Thymus (tissue), 11 donors: ENCODE measurements around the gene ADPRHL1. TPM values are rescaled to one million over a fixed set of nuclear protein-coding genes. Genes with fewer than 3 reads are reported as not detected.
A peak's percentile ranks its signal among the peaks of the same experiment; 100 is the strongest.

ENCODE experiments used
- DNase-seq, 9 donors: peaks; one replicate each; pipeline ENCODE4 v3.0.0-alpha.2; 2013; ENCODE audit warnings: low spot score in 9 of 9, low read depth in 6 of 9, missing footprints in 1 of 9
- H3K27ac ChIP-seq, 2 donors: one replicate each; pipeline ENCODE4 v1.5.1; 2013; ENCODE audit warnings: control low read depth in 1 of 2, low read depth in 1 of 2, low read length in 1 of 2, mild to moderate bottlenecking in 1 of 2, moderate library complexity in 1 of 2
- H3K27me3 ChIP-seq, 2 donors: one replicate each; pipeline ENCODE4 v1.5.1; 2013; ENCODE audit warnings: low read length in 1 of 2; ENCODE audit not compliant: control insufficient read depth in 2 of 2, insufficient read depth in 1 of 2
- H3K36me3 ChIP-seq, 2 donors: one replicate each; pipeline ENCODE4 v1.5.1; 2013; ENCODE audit warnings: low read length in 1 of 2, mild to moderate bottlenecking in 1 of 2, moderate library complexity in 1 of 2; ENCODE audit not compliant: control insufficient read depth in 2 of 2, insufficient read depth in 2 of 2
- H3K4me1 ChIP-seq, 2 donors: one replicate each; pipeline ENCODE4 v1.5.1; 2013; ENCODE audit warnings: low read length in 2 of 2; ENCODE audit not compliant: control insufficient read depth in 2 of 2, insufficient read depth in 2 of 2
- H3K4me3 ChIP-seq, 2 donors: one replicate each; pipeline ENCODE4 v1.5.1; 2013; ENCODE audit warnings: low read length in 2 of 2, control low read depth in 1 of 2, mild to moderate bottlenecking in 1 of 2
- H3K9me3 ChIP-seq, 2 donors: one replicate each; pipeline ENCODE4 v1.5.1; 2013; ENCODE audit warnings: low read length in 1 of 2, mild to moderate bottlenecking in 1 of 2; ENCODE audit not compliant: control insufficient read depth in 2 of 2, insufficient read depth in 1 of 2
- WGBS: extraction: QIAGEN DNeasy Blood & Tissue Kit; methylation state at CpG from one replicate; pipeline ENCODE4 v1.1.7; 2013; 5-methylcytosine and 5-hydroxymethylcytosine counted together
- polyA plus RNA-seq: library from polyadenylated mRNA; stranded (reverse); fragments of 200-250 nt; gene quantifications from one replicate; pipeline ENCODE4 v1.2.3, GENCODE V29; 2013
- total RNA-seq: library from RNA; stranded (reverse); fragments of 120-200 nt; gene quantifications from one replicate; pipeline ENCODE4 v1.2.4, GENCODE V29; 2013
- donor health status: healthy.

Gene ADPRHL1
- total and polyA plus RNA-seq, 2 donors: 1.2 to 1.6 TPM

DNA sequence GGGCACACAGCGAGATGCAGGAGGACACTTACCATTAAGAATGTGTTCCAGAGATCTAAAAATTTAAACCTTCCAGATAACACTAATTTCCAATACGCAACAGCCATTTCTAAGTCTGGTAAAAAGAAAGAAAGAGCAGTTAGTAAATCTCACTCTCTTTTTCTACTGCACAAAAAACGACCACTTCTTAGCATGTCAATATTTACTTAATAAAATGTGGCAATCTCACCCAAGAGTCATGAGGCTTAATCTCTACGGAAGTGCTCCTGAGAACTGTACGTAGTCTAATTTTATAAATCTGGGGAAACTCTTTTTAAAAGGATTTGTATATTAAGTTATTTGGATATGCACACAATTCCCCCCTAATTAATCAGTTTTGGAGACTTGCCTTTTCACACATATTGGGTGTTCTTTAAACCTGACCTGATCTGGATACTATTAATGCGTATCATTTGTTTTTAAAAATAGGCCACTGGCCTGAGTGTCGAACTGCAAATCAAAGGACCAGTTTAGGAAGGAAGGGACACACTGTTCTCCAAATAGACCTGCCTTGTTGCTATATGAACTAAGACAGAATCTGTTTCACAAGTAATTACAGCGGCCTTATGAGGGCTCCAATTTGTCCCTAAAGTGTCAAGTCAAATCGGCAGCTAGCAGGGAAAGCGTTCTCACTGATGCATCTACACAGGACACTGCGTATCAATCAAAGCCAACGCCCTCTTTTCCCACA lies 7.9 kb upstream of the ADPRHL1 start:
- no peak for DNase-seq
- Histone ChIP-seq H3K4me3 (no peak overlapping the region), H3K36me3 (peaks cover 42 to 48% of the 10 kb centered on the region in 2 donors), H3K9me3 (no peaks in the 10 kb centered on the region), H3K27ac (no peak overlapping the region), H3K4me1 (peaks cover 10 to 14% of the 10 kb centered on the region in 2 donors), H3K27me3 (no peaks in the 10 kb centered on the region)
- 98% methylated on average over 12 of the region's 12 CpGs for WGBS

DNA sequence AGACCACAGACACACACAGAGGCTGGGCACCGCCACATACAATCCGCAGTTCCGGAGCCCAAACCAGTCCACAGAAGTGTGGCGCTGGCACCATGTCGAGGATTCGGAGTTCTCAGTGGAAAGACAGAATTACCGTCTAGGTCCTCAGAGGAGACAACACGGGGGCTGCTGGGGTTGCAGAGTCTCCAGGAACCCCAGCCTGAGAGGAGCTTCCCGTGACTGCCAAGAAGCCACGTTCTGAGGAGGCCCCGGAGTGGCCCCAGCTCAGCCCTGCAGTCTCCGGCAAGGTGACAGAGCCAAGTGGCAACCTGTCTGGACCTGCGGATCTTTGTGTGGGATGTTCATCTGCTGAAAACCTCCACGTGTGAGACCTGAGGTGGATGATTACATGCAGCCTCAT lies 7.3 kb upstream of the ADPRHL1 start:
- Histone ChIP-seq H3K36me3 (peaks cover 46 to 49% of the 10 kb centered on the region in 2 donors), H3K27ac (no peak overlapping the region), H3K4me1 (peaks cover 10% of the 10 kb centered on the region in 2 donors), H3K4me3 (no peak overlapping the region), H3K9me3 (no peaks in the 10 kb centered on the region), H3K27me3 (no peaks in the 10 kb centered on the region)
- WGBS: 96% methylated on average over 14 of the region's 14 CpGs
- no peak for DNase-seq

- no peak overlapping the region for H3K4me3 ChIP-seq
- no peaks in the 10 kb centered on the region for H3K27me3 ChIP-seq
- no peak for DNase-seq
- peaks cover 51 to 54% of the 10 kb centered on the region in 2 donors for H3K36me3 ChIP-seq
- H3K4me1 ChIP-seq: peaks cover 5 to 6% of the 10 kb centered on the region in 2 donors
- 97% methylated on average over 14 of the region's 14 CpGs for WGBS
- H3K9me3 ChIP-seq: no peaks in the 10 kb centered on the region
- no peak overlapping the region for H3K27ac ChIP-seq
Measured at GRCh38 chr13:113460064-113460555, 6.8 kb upstream of the ADPRHL1 start.

GRCh38 chr13:113458253-113459065 lies 5.2 kb upstream of the ADPRHL1 start:
- DNase-seq: peak in 3 of 9 donors; percentile 50 to 59 (median 53)
- H3K27ac ChIP-seq: no peak overlapping the region
- H3K4me3 ChIP-seq: no peak overlapping the region
- no peaks in the 10 kb centered on the region for H3K4me1 ChIP-seq
- WGBS: 91% methylated on average over 23 of the region's 23 CpGs
- no peaks in the 10 kb centered on the region for H3K27me3 ChIP-seq
- H3K36me3 ChIP-seq: peaks cover 60 to 66% of the 10 kb centered on the region in 2 donors
- H3K9me3 ChIP-seq: no peaks in the 10 kb centered on the region

DNA sequence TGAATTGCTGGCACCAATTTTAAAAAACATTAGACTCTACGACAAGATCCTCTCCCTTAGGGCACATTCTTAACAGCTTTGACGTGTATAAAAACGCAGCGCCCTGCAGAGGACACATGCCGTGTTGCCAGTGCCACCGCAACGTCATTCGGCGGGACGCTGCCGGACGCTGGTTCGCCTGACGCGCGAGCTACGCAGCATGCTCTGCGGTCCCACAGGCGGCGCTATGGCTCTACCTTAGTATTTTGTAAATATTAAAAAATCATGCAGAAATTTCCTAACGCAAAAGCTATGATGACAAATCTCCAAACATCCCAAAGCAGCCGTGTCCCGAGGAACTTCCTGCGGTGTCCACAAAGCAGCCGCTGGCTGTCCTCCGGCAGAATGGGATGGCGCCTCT lies 4.2 kb upstream of the ADPRHL1 start:
- Histone ChIP-seq H3K36me3 (peaks cover 64 to 67% of the 10 kb centered on the region in 2 donors), H3K4me3 (no peak overlapping the region), H3K9me3 (no peaks in the 10 kb centered on the region), H3K27me3 (no peaks in the 10 kb centered on the region), H3K4me1 (no peaks in the 10 kb centered on the region), H3K27ac (no peak overlapping the region)
- 96% methylated on average over 27 of the region's 27 CpGs for WGBS
- DNase-seq: no peak

DNA sequence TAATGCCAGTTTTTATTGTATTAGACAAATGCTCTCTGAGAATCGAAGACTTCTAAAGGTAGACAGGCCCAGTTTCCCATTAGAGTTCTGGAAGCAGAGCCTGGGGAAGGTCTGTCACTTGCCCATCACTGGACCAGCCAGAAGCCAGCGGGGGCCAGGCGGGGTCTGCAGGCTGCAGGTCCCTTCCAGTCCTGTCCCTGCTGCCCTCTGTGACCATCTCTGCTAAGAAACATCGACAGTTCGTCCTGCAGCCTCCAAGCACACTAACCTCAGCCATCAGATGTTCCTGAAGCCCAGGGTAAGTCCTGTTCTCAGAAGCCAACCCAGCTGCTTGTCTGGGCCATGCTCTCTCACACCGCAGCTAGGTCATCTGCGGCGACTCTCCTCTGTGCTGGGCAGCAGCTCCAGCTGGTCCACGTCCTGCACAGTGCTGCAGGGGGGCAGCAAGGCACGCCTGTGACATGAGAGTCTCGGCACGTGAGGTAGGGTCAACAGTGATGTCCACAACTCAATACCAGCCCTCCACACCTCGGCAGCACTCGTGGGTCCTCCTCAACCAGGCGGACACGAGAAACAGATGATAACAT lies 2.9 kb upstream of the ADPRHL1 start:
- no peaks in the 10 kb centered on the region for H3K27me3 ChIP-seq
- DNase-seq: no peak
- peaks cover 64 to 67% of the 10 kb centered on the region in 2 donors for H3K36me3 ChIP-seq
- H3K4me3 ChIP-seq: no peak overlapping the region
- H3K4me1 ChIP-seq: no peaks in the 10 kb centered on the region
- 99% methylated on average over 16 of the region's 16 CpGs for WGBS
- no peaks in the 10 kb centered on the region for H3K9me3 ChIP-seq
- no peak overlapping the region for H3K27ac ChIP-seq

DNA sequence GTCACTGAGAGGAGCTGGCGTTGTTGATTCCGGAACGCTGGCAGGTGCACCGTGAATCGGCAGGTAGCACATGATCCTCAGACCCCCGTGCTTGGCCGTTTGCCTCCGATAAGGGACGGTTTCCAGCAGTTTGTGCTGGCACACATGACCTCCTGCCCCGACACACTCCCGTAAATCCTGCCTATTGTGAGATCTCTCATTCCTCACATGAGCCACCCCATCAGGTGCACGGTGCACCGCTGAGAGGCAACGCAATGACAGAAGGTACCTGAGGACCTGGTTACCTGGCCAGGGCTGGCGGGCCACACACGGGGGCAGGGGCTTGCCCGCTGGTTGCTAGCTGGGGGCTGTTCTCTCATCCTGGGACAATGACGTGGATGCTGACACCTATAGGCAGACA lies 2.1 kb upstream of the ADPRHL1 start:
- Histone ChIP-seq H3K27me3 (no peaks in the 10 kb centered on the region), H3K9me3 (no peaks in the 10 kb centered on the region), H3K27ac (no peak overlapping the region), H3K36me3 (peaks cover 57 to 62% of the 10 kb centered on the region in 2 donors), H3K4me1 (peaks cover 0 to 3% of the 10 kb centered on the region in 2 donors), H3K4me3 (no peak overlapping the region)
- WGBS: 98% methylated on average over 18 of the region's 18 CpGs
- DNase-seq: no peak

DNA sequence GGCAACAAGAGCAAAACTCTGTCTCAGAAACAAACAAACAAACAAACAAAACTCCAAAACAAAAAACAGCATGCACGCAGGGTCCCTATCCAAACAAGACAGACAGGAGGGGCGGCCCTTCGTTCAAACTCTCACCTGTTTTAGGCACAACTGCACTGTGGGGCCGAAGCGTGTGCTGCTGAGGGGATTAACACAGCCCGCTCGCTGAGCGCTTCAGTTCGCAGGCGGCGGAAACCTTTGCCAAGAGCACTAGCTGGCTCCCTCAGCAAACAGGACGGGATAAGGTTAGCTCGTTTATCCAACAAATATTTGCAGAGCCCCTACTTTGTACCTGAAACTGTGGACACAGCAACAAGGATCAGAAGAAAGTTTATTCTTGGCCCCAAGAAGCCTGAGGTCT lies 1.6 kb upstream of the ADPRHL1 start:
- 98% methylated on average over 13 of the region's 13 CpGs for WGBS
- DNase-seq: no peak
- Histone ChIP-seq H3K4me3 (no peak overlapping the region), H3K4me1 (peaks cover 0 to 6% of the 10 kb centered on the region in 2 donors), H3K36me3 (peaks cover 52 to 57% of the 10 kb centered on the region in 2 donors), H3K27me3 (no peaks in the 10 kb centered on the region), H3K27ac (no peak overlapping the region), H3K9me3 (no peaks in the 10 kb centered on the region)

DNA sequence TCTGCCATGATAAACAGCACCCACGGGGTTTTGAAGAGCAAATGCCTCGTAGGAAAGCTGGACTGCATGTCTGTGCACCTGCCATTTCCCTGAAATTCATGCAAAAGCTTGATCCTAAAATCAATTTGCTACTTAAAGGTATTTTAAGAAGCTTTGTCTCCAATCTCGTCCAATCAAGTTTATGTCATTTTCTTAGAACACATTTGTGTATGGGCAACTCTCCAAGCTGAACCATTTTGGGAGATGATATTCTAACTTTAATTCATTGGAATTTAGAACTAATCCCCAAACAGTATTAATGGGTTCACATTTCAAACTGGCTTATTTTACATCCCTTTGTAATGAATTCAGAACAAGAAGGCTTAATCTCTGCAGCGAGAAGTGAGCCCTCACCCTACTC lies 822 bp downstream of the ADPRHL1 start:
- peak overlapping the region in 1 of 2 donors; percentile 12 for H3K27ac ChIP-seq
- WGBS: 98% methylated on average over 4 of the region's 4 CpGs
- DNase-seq: no peak
- H3K4me3 ChIP-seq: no peak overlapping the region
- H3K4me1 ChIP-seq: peaks cover 6 to 31% of the 10 kb centered on the region in 2 donors
- no peaks in the 10 kb centered on the region for H3K9me3 ChIP-seq
- H3K36me3 ChIP-seq: peaks cover 32 to 37% of the 10 kb centered on the region in 2 donors
- H3K27me3 ChIP-seq: no peaks in the 10 kb centered on the region
